ENCODE data around the gene THEM4. TPM values are rescaled to one million over a fixed set of nuclear protein-coding genes. Genes with fewer than 3 reads are reported as not detected.

The THEM4 gene
- total RNA-seq, 1 donor from 2014 or later, result 15.6 TPM

DNA sequence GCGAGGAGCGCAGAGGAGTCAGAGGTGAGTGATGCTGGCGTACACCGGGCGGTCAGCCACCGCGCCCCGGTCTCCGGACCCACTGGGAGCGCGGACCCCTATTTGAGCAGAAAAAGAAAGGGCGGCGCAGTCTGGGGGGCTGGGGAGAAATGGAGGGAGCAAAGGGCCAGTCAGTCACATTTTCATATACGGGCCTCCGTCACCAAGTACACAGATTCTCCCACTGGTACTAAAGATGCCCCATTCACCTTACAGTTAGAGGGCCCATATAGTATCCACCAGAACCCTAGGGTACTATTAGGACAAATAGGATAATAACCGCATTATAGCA is 70.3 kb downstream of the THEM4 start:
- DNase-seq (ENCODE audit: extremely low spot score, unreplicated experiment), result no peak
- Mint-ChIP-seq H3K9me3 (no peaks in the 10 kb centered on the region), H3K27ac (no peak overlapping the region), H3K36me3 (peaks cover 8% of the 10 kb centered on the region), H3K4me3 (peak overlapping the region; percentile 88), H3K4me1 (ENCODE audit: unreplicated experiment) (peaks cover 13% of the 10 kb centered on the region), H3K27me3 (peaks cover 66% of the 10 kb centered on the region)
- TF ChIP-seq, protein P1, sequence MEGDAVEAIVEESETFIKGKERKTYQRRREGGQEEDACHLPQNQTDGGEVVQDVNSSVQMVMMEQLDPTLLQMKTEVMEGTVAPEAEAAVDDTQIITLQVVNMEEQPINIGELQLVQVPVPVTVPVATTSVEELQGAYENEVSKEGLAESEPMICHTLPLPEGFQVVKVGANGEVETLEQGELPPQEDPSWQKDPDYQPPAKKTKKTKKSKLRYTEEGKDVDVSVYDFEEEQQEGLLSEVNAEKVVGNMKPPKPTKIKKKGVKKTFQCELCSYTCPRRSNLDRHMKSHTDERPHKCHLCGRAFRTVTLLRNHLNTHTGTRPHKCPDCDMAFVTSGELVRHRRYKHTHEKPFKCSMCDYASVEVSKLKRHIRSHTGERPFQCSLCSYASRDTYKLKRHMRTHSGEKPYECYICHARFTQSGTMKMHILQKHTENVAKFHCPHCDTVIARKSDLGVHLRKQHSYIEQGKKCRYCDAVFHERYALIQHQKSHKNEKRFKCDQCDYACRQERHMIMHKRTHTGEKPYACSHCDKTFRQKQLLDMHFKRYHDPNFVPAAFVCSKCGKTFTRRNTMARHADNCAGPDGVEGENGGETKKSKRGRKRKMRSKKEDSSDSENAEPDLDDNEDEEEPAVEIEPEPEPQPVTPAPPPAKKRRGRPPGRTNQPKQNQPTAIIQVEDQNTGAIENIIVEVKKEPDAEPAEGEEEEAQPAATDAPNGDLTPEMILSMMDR (conservative IDR thresholded peaks at IDR 0.05), result no peak

- H3K27ac Mint-ChIP-seq, result no peak overlapping the region
- H3K9me3 Mint-ChIP-seq, result no peaks in the 10 kb centered on the region
- TF ChIP-seq, protein P1 (conservative IDR thresholded peaks at IDR 0.05), result no peak
- H3K4me3 Mint-ChIP-seq, result peak overlapping the region; percentile 88
- H3K27me3 Mint-ChIP-seq, result peaks cover 66% of the 10 kb centered on the region
- DNase-seq (ENCODE audit: extremely low spot score, unreplicated experiment), result no peak
- peaks cover 13% of the 10 kb centered on the region for H3K4me1 Mint-ChIP-seq (ENCODE audit: unreplicated experiment)
- H3K36me3 Mint-ChIP-seq, result peaks cover 8% of the 10 kb centered on the region
Observed at GRCh38 chr1:151838222-151839081, 70.9 kb downstream of the THEM4 start.

DNA sequence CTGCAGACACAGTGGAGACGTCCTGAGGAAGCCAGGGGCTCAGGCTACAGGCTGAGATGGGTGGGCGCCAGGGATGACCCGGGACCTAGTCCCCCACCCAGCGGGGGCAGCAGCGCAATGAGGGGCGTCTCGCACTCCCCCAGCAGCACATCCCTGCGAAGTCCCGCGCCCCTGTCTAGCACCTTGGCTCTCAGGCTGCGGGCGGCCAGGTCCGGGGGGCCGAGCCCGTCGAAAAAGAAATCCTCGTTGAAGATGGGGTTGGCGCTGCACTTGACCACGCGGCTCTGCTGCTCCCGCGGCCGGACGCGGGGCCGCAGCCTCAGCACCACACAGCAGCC is 71.5 kb downstream of the THEM4 start:
- Mint-ChIP-seq H3K4me1 (ENCODE audit: unreplicated experiment) (peaks cover 13% of the 10 kb centered on the region), H3K27ac (peak overlapping the region; percentile 92), H3K9me3 (no peaks in the 10 kb centered on the region), H3K4me3 (peak overlapping the region; percentile 81), H3K27me3 (peaks cover 61% of the 10 kb centered on the region), H3K36me3 (peaks cover 8% of the 10 kb centered on the region)
- TF ChIP-seq, protein P1 (conservative IDR thresholded peaks at IDR 0.05), result no peak
- no peak for DNase-seq (ENCODE audit: extremely low spot score, unreplicated experiment)

GRCh38 chr1:151837197-151837596 is 72.1 kb downstream of the THEM4 start:
- TF ChIP-seq, protein P1 (conservative IDR thresholded peaks at IDR 0.05), result no peak
- Mint-ChIP-seq H3K27me3 (peaks cover 58% of the 10 kb centered on the region), H3K4me1 (ENCODE audit: unreplicated experiment) (peaks cover 13% of the 10 kb centered on the region), H3K27ac (peak overlapping the region; percentile 92), H3K36me3 (peaks cover 8% of the 10 kb centered on the region), H3K4me3 (peak overlapping the region; percentile 67), H3K9me3 (no peaks in the 10 kb centered on the region)
- DNase-seq (ENCODE audit: extremely low spot score, unreplicated experiment), result no peak

DNA sequence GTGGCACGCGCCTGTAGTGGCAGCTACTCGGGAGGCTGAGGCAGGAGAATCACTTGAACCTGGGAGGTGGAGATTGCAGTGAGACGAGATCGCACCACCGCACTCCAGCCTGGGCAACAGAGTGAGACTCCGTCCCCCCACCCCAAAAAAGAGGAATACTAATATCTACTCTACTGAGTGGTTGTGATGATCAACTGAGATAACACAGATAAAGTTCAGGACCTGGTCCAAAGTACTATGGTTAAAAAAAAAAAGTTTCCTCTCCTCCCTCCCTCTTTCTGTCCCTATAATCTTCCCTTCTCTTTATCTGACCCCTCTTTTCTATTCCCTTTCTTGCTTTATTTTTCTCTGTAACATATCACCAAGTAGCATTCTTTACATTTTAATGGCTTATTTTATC is 73.7 kb downstream of the THEM4 start:
- Mint-ChIP-seq H3K27me3 (peaks cover 42% of the 10 kb centered on the region), H3K4me1 (ENCODE audit: unreplicated experiment) (peaks cover 13% of the 10 kb centered on the region), H3K4me3 (no peak overlapping the region), H3K36me3 (peaks cover 8% of the 10 kb centered on the region), H3K9me3 (no peaks in the 10 kb centered on the region), H3K27ac (no peak overlapping the region)
- TF ChIP-seq, protein P1 (conservative IDR thresholded peaks at IDR 0.05), result no peak
- no peak for DNase-seq (ENCODE audit: extremely low spot score, unreplicated experiment)
